Amniotic stem cell (primary cell): ENCODE data around the gene ZNF287.
"Not testable (repeated sequence)": the region's sequence is repeated elsewhere in the genome, so short reads cannot be mapped to it uniquely, and the experiment has no call there.

Experiments used
- DNase-seq: peaks from one replicate; lab custom pipeline; 2025; lab: John Stamatoyannopoulos, UW

The ZNF287 gene

DNA sequence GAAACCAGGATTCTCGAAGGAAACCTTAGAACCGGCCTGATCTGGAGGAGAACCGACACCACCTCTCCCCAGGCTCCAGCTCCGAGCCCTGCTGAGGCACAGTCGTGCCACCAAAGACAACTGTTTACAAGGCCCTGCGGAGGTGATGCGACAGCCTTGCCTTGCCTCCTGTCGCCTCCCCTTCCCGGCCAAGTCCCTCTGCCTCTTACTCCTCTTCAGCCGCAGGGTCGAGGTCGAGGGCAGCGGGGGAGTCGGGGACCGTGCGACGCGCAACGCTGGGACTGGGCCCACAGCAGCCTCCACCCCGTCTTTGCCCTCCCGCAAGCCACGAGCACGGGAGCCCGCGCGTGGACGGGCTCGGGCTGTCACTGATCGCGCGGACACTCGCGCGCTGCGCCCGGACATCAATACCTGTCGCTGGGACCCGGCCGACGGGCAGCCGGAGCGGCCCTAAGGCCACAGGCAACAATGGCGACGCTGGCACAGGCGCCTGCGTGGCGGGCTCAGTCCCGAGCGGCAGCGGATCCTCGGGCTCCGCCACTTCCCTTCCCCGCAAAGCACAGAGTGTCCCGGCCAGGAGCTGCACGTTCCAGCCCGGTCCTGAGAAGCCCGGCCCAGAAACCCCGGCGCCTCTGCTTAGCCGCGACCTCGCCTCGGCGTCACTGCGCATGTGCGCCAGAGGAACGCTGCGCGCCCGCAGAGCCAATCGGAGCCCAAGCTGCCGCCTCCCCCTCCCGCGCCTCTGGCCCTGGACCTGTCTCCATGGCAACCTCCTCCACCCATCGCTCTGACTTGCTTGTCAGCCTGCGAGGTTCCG, at the start of gene ZNF287:
ZNF287 (minus strand) TSS at position 664 of the 817 bp plus-strand sequence. CDS start 1,473 bp downstream, outside the sequence.
- DNase-seq: peak; percentile 81

DNA sequence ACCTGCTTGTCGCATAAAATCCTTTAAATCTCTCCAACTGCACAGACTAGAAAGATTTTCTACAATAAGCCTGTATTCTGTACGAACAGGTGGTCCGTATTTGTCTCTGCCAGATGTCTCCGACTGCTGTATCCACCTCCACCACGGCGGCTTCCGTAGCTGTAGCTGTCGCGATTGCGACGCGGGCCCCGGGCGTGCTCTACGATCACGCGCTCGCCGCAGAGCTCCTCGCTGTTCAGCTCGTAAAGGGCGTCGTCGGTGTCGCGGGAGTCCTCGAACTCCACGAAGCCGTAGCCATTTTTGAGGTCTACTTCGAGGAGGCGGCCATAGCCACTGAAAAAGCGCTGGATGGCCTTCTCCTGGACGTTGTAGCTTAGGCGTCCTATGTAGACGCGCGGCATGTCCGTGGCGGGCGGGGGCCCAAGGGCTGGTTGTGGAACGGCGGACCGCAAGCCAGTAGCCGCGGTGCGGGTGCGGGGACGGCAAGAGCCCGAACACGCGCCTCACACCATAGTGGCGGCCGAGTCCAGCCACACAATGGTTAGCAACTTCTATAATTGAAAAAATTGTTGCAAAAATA, 48.6 kb upstream of the ZNF287 start:
- DNase-seq: no peak

DNA sequence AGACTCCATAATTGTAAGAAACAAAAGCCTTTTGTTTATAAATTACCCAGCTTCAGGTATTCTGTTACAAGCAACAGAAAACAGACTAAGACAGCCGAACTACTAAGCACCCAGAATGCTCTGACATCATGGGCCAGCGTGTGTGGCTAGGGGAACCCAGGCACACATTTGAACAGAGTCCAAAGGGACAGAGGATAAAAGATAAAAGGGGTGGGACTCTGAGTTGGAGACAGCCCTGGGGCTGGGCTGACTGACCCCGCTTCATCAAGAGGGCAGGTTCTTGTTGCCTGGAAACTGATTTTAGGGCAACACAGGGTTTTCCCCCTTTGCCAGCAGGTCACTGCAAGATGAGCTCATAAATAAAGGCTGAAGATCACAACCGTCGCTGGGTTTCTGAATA, 30.5 kb upstream of the ZNF287 start:
- no peak for DNase-seq

DNA sequence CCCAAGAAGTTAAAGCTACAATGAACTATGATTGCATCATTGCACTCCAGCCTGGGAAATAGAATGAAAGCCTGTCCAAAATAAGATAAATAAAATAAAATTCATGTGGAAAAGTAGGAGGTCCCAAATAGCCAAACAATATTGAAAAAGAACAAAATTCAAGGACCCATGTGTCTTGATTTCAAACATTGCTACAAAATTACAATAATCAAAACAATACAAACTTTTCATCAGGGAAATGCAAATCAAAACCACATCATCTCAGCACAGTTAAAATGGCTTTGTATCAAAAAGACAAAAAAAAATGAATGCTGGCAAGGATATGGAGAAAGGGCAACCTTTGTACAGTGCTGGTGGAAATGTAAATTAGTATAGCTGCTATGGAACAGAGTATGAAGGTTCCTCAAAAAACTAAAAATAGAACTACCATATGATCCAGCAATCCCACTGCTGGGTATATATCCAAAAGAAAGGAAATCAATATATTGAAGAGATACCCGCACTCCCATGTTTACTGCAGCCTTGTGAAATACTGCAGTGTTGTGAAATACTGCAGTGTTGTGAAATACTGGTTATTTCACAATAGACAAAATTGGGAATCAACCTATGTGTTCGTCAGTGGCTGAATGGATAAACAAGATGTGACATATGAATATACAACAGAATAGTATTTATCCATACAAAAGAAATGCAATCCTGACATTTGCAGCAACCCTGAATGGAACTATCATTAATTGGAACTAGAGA, 24.5 kb upstream of the ZNF287 start:
- no peak for DNase-seq

DNA sequence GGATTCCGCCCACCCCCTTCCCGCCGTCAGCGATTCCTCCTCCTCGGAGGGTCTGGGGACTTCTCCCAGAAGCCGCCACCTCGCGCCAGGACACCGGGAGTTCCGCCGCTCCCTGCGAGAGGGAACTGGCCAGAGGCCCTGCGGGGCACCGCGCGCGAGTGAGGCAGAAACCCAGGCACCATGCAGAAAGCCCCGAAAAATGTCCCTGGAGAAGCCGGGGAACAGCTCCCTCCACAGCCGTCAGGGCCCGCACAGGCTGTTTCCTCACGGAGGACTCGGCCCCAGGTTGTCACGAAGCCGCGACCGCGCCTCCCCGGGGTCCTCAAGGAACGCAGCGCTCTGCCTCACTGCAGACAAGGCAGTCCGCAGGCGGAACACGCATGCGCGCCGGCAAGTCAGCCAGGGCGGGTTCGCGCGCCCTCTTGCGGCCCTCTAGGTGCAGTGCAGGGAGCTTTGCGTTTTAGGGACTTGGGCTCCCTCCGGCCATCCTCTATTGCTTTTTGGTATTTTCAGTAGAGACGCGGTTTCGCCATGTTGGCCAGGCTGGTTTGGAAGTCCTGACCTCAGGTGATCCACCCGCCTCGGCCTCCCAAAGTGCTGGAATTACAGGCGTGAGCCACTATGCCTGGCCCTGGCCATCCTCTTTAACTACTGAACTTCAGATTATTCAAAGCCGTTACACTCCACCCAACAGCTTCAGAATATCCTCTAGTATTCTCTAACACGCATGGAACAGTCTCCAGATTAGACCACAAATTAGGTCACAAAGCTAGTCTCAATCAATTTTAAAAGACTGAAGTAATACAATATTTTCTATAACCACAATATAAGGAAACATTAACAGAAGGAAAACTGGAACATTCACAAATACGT, 20.3 kb upstream of the ZNF287 start:
- peak; percentile 54 for DNase-seq

DNA sequence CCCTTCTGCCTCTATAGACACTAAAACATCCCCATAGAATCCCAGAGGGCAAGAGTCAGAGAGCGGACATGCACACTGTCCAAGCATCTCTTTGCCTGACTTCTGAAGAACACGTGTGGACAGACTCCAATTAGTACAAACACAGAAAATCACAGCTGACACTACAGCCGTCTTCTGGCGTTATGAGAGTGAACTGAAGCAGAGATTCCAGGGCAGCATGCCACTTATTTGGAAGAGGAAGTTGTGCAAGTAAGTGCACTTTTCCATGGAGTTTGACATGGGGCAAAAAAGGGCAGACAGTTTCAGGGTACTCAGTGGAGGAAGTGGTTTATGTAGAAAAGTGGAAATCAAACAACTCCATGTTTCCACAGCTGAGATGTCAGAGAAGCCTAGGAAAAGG, 16.8 kb upstream of the ZNF287 start:
- no peak for DNase-seq

DNA sequence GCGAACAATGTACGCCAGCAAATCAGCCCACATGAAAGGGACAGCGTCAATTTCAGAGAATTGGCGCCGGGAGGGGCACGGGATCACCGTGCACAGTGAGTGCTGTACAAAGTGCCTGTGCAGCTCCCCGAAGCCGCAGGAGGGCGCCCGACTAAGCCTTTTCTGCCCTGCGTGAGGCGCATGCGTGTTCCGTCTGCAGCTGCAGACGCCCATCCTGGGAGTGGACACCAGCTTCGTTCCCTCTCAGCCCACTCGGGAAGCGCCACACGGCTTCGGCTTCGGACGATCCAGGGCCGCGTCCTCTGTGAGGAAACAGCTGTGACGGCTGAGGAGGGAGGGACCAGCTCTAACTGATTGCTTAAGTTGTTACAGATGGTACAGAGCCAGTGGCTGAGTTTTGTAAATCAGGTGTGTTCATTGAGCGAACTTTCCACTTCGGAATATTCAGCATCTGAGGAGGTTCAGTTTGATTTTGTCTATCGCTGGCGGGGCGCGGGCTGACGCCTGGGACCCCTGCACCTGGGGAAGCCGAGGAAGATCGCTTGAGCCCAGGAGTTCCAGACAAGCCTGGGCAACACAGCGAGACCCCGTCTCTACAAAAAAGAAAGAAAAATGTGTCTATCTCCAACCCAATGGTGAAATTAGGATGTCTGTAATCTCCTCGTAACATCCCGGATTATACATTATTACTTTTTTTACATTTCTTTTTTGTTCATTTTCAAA, 15.4 kb upstream of the ZNF287 start:
- DNase-seq: peak; percentile 82

DNA sequence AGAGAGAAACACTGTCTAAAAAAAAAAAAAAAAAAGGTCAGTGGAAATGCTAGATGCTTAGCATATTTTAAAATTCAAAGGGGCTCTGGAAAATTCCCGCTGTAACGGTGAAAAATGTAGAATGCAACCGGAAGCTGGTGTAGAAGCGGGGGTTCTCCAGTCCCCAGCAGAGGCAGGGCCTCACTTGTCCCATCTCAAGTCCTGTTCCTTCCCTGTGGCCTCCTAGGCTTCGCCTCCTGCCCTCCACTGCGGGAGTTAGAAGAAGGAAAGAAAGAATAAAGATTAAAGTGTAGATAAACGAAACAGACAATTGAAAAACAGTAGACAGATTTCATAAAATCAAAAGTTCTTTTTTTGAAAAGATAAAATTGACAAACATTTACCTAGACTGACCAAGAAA, 14.8 kb upstream of the ZNF287 start:
- DNase-seq: no peak

DNA sequence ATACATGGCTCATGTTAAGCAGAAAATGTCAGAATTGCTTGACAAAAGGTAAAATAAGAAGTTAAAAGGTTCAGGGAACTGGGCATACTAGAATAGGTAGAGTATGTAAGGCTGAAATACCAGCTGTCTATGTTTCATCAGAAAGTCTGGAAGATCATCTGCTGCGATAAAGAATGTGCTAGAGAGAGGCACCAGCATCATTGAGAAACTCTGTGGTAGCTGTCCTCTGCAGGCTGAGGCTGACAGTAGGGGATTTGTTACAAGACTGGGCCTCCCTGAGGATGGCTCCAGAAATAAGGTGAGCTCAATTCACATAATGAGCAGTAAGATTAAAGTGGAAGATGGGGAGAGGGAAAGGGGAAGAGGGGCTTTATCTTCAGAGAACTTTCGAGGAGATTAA, 4.5 kb upstream of the ZNF287 start:
- DNase-seq: no peak

DNA sequence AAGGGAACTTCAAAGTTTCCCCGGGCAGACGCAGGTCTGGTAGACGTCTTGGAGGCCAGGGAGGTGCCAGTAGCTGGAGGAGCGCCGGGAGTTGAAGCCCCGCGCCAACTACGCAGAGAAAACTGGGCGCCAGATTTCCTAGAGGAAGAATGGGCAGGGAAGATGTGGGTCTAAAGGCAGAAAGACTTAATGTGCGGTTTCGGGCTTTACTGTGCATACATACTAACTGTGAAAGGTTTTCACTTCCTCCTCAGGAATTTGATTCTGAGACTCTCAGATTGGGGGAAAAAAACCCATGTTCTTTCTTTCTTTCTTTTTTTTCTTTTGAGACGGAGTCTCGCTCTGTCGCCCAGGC, 331 bp upstream of the ZNF287 start:
- DNase-seq: no peak

DNA sequence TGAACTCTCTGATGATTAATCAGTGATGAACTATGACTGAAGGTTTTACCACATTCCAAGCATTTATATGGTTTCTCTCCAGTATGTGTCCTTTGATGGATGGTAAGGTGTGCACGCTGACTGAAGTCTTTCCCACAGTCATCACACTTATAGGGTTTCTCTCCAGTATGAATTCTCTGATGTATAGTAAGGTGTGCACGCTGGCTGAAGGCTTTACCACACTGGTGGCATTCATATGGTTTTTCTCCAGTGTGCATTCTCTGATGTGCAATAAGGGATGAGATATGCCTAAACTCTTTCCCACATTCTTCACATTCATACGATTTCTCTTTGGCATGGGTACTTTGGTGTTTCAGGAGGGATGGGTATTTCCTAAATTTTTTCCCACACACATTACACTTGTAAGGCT, 16.4 kb downstream of the ZNF287 start:
- DNase-seq: no peak

DNA sequence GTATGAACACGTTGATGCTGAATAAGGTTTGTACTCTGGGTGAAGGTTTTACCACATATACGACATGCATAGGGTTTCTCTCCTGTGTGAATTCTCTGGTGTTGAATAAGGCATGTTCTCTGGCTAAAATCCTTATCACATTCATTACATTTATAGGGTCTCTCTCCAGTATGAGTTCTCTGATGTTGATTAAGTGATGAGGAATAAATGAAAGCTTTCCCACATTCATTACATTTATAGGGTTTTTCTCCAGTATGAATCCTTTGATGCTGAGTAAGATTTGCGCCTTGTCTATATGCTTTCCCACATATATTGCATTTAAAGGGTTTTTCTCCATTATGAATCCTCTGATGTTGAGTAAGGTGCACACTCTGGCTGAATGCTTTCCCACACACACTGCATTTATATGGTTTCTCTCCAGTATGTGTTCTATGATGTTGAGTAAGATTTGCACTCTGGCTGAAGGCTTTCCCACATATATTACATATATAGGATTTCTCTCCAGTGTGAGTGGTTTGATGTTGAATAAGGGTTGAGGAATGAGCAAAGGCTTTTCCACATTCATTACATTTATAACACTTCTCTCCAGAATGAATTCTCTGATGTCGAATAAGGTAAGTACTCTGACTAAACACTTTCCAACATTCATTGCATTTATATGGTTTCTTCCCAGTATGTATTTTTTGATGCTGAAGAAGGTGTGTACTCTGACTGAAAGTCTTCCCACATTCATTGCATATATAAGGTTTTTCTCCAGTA, 16.9 kb downstream of the ZNF287 start:
- no peak for DNase-seq

DNA sequence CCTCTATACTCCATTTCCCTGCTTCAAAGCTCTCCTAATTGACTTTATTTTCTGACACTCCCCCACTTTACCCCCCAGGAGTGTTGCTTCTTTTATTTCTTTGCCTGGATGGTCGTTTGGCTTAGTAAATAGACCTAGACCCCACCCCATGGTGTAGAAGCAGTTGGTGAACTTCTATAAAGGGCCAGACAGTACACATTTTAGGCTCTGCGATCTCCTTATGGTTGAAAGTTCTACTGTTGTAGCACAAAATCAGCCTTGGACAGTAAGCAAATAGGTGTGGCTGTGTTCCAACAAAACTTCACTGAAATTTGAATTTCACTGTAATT, 31.9 kb downstream of the ZNF287 start:
- DNase-seq: no peak

DNA sequence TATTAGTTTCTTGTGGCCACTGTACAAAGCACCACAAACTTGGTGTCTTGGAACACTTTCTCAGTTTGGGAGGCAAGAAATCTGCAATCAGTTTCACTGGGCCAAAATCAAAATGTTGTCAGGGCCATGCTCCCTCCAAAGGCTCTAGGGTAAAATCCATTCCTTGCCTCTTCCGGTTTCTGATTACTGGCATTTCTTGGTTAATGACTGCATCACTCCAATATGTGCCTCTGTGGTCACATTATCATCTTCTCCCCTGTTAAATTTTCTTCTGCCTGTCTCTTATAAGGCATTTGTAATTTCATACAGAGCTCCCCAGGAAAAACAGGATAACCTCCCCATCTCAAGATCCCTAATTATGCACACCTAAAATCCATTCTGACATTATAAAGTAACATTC, 34.8 kb downstream of the ZNF287 start:
- DNase-seq: no peak

DNA sequence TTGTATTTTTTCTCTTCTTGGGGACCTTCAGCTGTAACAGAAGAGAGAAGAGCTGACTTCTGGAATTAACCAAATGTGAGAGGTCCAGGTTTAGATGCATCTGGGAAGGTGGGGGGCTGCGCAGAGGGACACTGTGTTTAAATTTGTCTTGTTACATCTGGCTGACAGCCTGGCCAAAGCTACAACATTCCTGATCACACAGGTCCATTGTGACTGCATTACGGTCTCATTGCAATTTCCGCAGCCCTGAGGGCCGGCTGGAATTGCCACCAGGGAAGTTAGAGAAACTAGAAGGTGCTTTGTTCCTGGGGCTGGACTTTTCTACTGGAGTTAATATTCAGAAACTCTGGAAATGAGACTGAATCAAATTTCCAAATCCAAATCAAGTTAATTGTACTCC, 39.1 kb downstream of the ZNF287 start:
- no peak for DNase-seq

DNA sequence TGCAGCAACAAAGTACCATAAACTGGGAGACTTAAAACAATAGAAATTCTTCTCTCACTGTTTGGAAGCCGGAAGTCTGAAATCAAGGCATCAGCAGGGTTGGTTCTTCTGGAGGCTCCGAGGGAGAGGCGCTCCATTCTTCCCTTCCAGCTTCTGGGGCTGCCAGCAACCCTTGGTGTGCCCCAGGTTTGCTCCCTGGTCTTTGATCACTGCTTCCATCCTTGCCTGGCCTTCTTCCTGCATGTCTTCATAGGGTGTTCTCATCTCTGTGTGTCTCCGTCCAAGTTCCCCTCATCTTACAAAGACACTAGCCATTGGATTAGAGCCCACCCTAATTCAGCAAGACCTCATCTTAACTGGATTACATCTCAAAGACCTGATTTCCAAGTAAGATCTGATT, 41.7 kb downstream of the ZNF287 start:
- no peak for DNase-seq

DNA sequence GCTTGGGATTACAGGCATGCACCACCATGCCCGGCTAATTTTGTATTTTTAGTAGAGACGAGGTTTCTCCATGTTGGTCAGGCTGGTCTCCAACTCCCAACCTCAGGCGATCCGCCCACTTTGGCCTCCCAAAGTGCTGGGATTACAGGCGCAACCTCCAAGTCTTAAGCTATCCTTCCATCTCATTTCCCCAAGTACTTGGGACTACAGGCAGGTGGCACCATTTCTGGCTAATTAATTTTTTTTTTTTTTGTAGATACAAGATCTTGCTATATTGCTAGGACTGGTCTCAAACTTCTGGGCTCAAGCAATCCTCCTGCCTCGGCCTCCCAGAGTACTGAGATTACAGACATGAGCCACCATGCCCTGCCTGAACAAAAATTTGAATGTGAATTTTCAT, 43.4 kb downstream of the ZNF287 start:
- DNase-seq: not testable (repeated sequence)

DNA sequence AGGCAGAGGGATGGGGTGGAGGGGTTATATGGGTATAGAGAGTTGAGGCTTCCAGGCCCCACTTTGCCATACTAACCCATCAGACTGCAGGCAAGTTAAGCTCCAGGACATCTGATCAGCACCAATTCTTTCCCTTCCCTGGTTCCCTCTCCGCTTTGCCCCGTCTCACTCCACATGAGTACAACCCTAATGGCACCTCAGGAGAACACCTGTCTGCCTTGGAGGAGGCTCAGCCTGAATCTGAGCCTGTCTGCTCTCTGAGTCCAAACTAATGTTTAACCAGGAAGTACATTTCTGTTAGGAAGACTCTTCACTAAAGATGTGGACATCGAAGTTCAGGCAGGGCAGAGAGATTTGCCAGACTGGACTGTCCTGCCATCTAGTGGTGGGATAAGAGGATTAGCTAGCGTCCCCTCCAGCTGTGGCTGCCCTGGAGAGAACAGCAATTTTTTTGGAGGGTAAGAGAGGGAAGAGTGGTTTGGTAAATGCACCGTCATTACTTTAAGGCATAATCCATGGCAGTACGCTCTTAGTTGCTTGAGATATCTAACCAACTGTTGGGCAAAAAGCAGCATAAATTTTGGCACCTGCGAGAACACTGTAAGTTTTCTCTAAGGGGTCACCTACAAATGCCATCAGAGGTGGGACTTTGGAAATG, 47.8 kb downstream of the ZNF287 start:
- DNase-seq: peak; percentile 33

DNA sequence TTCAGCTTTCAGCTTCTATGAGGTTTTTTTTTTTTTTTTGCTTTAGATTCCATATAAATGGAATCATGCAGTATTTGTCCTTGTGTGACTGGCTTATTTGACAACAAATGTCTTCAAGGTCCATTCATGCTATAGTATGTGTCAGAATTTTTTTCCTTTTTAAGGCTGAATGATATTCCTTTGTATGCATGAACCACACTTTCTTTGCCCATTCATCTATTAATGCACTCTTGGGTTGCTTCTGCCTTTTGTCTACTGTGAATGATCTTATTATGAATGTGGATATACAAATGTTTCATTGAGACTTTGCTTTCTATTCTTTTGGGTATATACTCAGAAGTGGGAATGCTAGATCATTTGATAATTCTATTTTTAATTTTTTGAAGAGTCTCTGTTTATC, 50.0 kb downstream of the ZNF287 start:
- DNase-seq: no peak

DNA sequence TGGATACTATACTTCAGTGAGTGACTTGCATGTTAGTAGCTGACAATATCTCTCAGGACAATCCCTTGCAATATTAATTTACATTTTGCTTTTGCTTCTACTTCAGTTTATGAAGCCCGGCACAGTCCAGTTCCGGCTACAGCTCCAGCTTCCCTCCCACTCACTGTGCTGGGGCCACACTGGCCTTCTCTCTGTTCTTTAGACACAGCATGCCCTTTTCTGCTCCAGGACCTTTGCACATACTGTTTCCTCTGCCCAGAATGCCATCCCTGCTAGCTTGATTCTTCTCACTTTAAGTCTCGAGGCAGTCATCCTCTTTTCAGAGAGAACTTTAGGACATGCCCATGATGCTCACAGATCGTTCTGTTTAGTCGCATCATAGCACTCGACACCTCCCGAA, 51.5 kb downstream of the ZNF287 start:
- no peak for DNase-seq
